ENCODE data around the gene ULK4. TPM values are rescaled to one million over a fixed set of nuclear protein-coding genes. Genes with fewer than 3 reads are reported as not detected.

Gene ULK4
- total and polyA plus RNA-seq, 2 of the 8 experiments (the other 6 are each of a cell fraction or from before 2014, with no cell fraction given), result 3.0 to 10.8 TPM

- TF ChIP-seq ZNF274 (IDR thresholded peaks at IDR 0.05; ENCODE audit: borderline replicate concordance, extremely low read depth, low read length), result no peak
- TF ChIP-seq HDAC6 (IDR thresholded peaks at IDR 0.05; ENCODE audit: low read depth, low read length), result no peak
- no peak for TF ChIP-seq GTF2F1 (IDR thresholded peaks at IDR 0.05; ENCODE audit: borderline replicate concordance, low read depth, low read length)
- TF ChIP-seq TCF12 (IDR thresholded peaks at IDR 0.05; ENCODE audit: low read depth, low read length), result no peak
- TF ChIP-seq CEBPB (IDR thresholded peaks at IDR 0.05; ENCODE audit: low read depth, low read length), result no peak
Measured at GRCh38 chr3:41975416-41976103, 13.7 kb upstream of the ULK4 start (continued).

Data from H1 (cell line).